Ascending aorta (tissue), 2 donors: ENCODE data around the gene ALG14. TPM values are rescaled to one million over a fixed set of nuclear protein-coding genes. Genes with fewer than 3 reads are reported as not detected.

Source experiments
- DNase-seq, 2 donors: peaks; one replicate each; pipeline ENCODE4 v3.0.0-alpha.2; 2019; ENCODE audit warnings: low spot score in 2 of 2
- H3K27ac ChIP-seq, 2 donors: fragments of 200-600 bp; sonication (generic); one replicate each; pipeline ENCODE4 v1.5.1; 2016 to 2017; ENCODE audit warnings: mild to moderate bottlenecking in 1 of 2
- H3K27me3 ChIP-seq: fragments of 200-600 bp; sonication (generic); one replicate; pipeline ENCODE4 v1.5.1; 2017
- H3K36me3 ChIP-seq, 2 donors: fragments of 200-600 bp; sonication (generic); one replicate each; pipeline ENCODE4 v1.5.1; 2016
- H3K4me1 ChIP-seq, 2 donors: fragments of 200-600 bp; sonication (generic); one replicate each; pipeline ENCODE4 v1.5.1; 2016 to 2017; ENCODE audit warnings: mild to moderate bottlenecking in 1 of 2
- H3K4me3 ChIP-seq, 2 donors: fragments of 200-600 bp; sonication (generic); one replicate each; pipeline ENCODE4 v1.5.1; 2016 to 2017; ENCODE audit warnings: mild to moderate bottlenecking in 1 of 2
- H3K9me3 ChIP-seq, 2 donors: fragments of 200-600 bp; sonication (generic); one replicate each; pipeline ENCODE4 v1.5.1; 2016
- CTCF ChIP-seq, 3 experiments: fragments of 200-600 bp in 2 of 3; fragments of 450-650 bp in 1 of 3; sonication (generic) in 2 of 3; IDR thresholded peaks; one replicate each; pipeline ENCODE4 v1.5.1; 2016 to 2019; ENCODE audit warnings: antibody characterized with exemption in 3 of 3, mild to moderate bottlenecking in 1 of 3, moderate library complexity in 1 of 3
- intact Hi-C: fragments of 100-400 bp; cut with DNase I; formaldehyde crosslinking; loops from one replicate; pipeline ENCODE4 v1.15.1; 2023
- total RNA-seq: library from RNA; depleted of rRNA; stranded (reverse); fragments of >200 nt; gene quantifications from one replicate; pipeline ENCODE4 v1.1.0, GENCODE V29; 2016

The ALG14 gene
- total RNA-seq, 1 donor from 2014 or later, result not detected

DNA sequence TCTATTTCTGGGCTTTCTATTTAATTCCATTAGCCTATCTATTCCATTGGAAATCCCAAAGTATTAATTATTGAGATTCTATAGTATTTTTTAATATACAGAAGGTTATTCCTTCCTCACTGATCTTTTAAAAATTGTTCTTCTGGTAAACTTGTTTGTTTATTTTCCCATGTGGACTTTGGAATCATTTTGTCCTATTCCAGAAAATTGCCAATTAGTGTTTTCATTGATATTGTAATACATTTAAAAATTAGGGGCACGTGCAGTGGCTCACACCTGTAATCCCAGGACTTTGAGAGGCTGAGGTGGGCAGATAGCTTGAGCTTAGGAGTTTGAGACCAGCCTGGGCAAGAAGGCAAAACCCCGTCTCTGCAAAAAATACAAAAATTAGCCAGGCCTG lies 36.0 kb upstream of the ALG14 start:
- H3K9me3 ChIP-seq, result no peaks in the 10 kb centered on the region
- no peak overlapping the region for H3K27ac ChIP-seq
- DNase-seq, result no peak
- H3K27me3 ChIP-seq, result no peaks in the 10 kb centered on the region
- H3K36me3 ChIP-seq, result no peaks in the 10 kb centered on the region
- no peak overlapping the region for H3K4me3 ChIP-seq
- H3K4me1 ChIP-seq, result no peaks in the 10 kb centered on the region
- intact Hi-C loops, result no loop called here
- TF ChIP-seq CTCF (IDR thresholded peaks at IDR 0.05), result no peak

DNA sequence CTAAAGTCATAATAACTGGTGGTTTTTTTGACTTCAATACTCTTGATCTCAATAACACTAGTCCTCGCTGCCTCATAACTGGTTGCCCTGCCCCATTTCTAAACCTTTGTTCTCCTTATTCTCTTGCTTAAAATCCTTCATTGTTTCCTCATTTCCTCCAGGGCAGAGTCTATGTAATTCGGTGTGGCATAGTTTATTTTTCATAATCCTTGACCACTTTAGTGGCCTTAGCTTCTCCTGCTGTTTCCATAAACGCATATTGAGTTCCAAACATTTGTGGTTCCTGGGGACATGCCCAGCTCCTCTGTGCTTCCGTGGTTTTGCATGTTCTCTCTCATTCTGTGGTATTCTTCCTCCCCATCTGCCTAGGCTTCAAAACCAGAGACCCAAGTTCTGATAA lies 25.4 kb upstream of the ALG14 start:
- H3K4me1 ChIP-seq, result no peaks in the 10 kb centered on the region
- DNase-seq, result no peak
- H3K36me3 ChIP-seq, result no peaks in the 10 kb centered on the region
- H3K27ac ChIP-seq, result no peak overlapping the region
- no peak for TF ChIP-seq CTCF (IDR thresholded peaks at IDR 0.05)
- no peak overlapping the region for H3K4me3 ChIP-seq
- no peaks in the 10 kb centered on the region for H3K27me3 ChIP-seq
- intact Hi-C loops, result no loop called here
- H3K9me3 ChIP-seq, result no peaks in the 10 kb centered on the region

DNA sequence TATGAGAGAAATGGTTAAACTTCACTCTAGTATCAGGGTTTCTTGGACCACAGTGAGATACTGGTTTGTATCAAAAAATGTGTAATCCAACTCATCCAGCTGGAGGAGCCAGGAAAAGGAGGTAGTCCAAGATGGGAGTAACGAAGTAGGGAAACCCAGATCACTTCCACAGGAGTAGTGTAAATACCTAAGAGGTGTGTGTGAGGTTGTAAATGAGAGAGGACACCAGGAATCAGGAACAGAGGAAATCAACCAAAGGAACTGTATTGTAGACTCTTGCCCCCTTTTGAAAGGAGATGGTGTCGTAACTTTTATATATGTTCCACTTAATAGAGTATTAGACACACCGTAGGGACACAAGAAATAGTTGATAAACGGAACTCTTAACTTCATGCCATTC lies 24.7 kb upstream of the ALG14 start:
- intact Hi-C loops, result no loop called here
- Histone ChIP-seq H3K9me3 (no peaks in the 10 kb centered on the region), H3K27ac (no peak overlapping the region), H3K4me3 (no peak overlapping the region), H3K36me3 (no peaks in the 10 kb centered on the region), H3K27me3 (no peaks in the 10 kb centered on the region), H3K4me1 (no peaks in the 10 kb centered on the region)
- no peak for DNase-seq
- no peak for TF ChIP-seq CTCF (IDR thresholded peaks at IDR 0.05)

DNA sequence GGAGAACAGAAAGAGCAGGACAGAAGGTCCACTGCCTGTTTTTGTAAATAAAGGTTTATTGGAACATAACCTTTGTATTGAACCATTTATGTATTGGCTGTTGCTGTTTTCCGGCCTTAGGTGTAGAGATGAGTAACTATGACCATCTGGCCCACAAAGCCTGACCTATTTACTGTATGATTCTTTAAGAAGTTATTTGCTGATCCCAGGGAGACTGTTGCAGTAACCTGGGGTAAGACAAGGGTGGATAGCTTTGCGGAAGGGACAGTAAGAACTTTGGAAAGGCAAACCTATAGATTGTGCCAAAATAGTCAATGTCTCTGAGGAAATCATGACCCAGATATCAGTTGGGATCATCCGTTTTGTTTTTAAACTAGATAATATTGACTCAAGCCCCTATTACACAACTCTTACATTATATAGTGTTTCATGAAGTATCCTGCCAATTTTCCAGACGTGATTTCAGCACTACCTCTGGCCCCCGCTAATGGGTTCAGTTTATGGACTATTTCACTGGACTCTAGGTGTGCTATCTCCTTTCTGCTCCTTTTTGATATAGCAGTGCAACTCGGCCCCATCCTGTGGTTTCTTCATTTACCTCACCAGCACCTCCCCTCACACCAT lies 23.6 kb upstream of the ALG14 start:
- DNase-seq, result no peak
- no peaks in the 10 kb centered on the region for H3K4me1 ChIP-seq
- no peaks in the 10 kb centered on the region for H3K36me3 ChIP-seq
- no peak overlapping the region for H3K27ac ChIP-seq
- TF ChIP-seq CTCF (IDR thresholded peaks at IDR 0.05), result no peak
- H3K9me3 ChIP-seq, result no peaks in the 10 kb centered on the region
- H3K27me3 ChIP-seq, result no peaks in the 10 kb centered on the region
- intact Hi-C loops, result no loop called here
- no peak overlapping the region for H3K4me3 ChIP-seq

GRCh38 chr1:95095833-95096217 lies 23.1 kb upstream of the ALG14 start:
- H3K4me3 ChIP-seq, result no peak overlapping the region
- TF ChIP-seq CTCF (IDR thresholded peaks at IDR 0.05), result no peak
- intact Hi-C loops, result no loop called here
- no peaks in the 10 kb centered on the region for H3K9me3 ChIP-seq
- H3K27ac ChIP-seq, result no peak overlapping the region
- H3K4me1 ChIP-seq, result no peaks in the 10 kb centered on the region
- no peaks in the 10 kb centered on the region for H3K27me3 ChIP-seq
- no peak for DNase-seq
- H3K36me3 ChIP-seq, result no peaks in the 10 kb centered on the region

- no peaks in the 10 kb centered on the region for H3K27me3 ChIP-seq
- no peak overlapping the region for H3K4me3 ChIP-seq
- H3K9me3 ChIP-seq, result no peaks in the 10 kb centered on the region
- intact Hi-C loops, result no loop called here
- no peak overlapping the region for H3K27ac ChIP-seq
- DNase-seq, result no peak
- no peaks in the 10 kb centered on the region for H3K36me3 ChIP-seq
- no peaks in the 10 kb centered on the region for H3K4me1 ChIP-seq
- TF ChIP-seq CTCF (IDR thresholded peaks at IDR 0.05), result no peak
Observed at GRCh38 chr1:95094923-95095322, 22.2 kb upstream of the ALG14 start.
